HG03558 (cell line): ENCODE data around the gene SPDYE4.
"Not testable (repeated sequence)": the region's sequence is repeated elsewhere in the genome, so short reads cannot be mapped to it uniquely, and the experiment has no call there.

Source experiments
- ATAC-seq: cut with Tn5 transposase; IDR thresholded peaks from one replicate; pipeline ENCODE4 v1.9.1; 2021; ENCODE audit warnings: moderate number of reproducible peaks; ENCODE audit not compliant: unreplicated experiment; ENCODE audit errors: extremely low read depth

SPDYE4 gene, protein sequence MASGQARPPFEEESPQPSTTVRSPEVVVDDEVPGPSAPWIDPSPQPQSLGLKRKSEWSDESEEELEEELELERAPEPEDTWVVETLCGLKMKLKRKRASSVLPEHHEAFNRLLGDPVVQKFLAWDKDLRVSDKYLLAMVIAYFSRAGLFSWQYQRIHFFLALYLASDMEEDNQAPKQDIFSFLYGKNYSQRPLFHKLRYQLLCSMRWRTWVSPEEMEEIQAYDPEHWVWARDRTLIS

DNA sequence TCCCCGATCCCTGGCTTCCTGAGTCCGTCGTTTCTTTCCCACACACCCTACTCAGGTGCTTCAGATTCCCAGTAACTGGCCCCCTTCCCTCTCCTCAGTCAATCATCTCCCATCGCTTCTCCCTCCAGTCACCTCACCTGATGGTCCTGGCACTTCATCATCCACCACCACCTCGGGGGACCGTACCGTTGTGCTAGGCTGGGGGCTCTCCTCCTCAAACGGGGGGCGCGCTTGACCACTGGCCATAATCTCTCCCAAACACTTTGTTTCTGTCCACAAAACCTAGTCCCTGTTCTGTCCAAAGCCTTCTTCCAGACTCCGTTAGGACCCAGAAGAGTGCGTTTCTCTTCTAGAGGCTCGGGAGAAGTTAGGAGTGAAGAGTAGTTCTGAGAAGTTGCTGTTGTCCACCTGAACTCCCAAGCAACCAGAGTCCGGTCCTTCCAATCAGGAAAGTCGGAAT is at the start of gene SPDYE4:
Gene SPDYE4, minus strand, starts transcription at position 410 of the 460 bp plus-strand sequence. Its CDS starts 164 bp downstream, at position 246.
- no peak for ATAC-seq

DNA sequence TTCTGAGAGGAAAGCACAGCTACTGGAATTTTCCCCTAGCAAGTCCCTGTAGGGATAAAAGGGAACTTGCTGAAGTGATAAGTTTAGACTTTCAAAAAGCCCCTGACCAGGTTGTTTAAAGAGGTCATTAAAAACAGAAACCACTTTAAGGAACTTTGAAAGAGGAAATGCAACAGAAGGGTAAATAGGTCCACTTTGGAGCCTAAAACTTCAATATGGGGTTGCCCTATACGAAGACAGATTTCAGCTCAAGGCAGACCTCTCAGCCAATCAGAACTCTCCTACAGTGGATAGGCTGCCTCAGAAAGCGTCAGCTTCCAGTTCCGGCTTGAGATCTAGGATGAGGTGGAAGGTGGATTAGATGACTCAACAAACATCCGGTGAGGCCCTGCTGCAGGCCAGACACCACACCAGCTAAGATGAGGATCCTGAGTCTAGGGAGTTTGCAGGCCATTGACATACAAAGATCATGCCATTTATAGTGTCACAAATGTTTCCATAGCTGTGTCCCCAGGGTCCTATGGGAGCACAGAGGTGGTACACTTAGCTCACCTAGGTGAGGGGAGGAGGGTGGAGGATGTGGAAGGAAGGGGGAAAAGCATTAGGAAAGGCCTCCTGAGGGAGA is 48.7 kb upstream of the SPDYE4 start:
- no peak for ATAC-seq

DNA sequence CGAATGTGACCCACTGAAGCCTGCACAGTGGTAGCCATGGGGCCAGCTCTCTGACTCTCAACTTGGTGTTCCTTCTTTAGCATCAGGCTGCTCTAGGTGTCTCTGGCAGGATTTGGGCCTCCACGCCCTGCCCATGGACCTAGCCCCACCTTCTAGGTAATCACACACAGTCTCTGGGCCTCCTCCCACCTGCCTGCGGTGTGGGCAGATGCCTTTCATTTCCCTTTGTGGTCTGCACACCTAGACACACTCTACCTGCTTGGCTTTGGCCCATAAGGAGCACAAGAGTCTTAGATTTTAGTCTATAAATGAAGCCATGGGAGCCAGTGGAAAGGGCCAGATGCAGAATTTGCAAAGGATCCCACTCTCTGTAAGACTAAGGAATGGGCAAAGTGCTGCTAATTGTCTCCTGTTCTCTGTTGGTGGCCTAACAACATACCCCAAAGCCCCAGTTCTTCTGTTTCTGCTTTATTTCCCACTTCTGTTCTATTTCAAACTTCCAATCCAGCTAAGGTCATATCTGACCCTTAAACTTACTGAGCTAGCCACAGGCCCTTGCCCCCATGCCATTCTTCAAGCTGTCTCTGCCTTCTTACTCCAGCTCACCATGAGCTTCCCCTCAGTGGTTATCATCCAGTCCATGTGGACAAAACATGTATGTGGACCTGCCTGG is 48.0 kb upstream of the SPDYE4 start:
- ATAC-seq: no peak

DNA sequence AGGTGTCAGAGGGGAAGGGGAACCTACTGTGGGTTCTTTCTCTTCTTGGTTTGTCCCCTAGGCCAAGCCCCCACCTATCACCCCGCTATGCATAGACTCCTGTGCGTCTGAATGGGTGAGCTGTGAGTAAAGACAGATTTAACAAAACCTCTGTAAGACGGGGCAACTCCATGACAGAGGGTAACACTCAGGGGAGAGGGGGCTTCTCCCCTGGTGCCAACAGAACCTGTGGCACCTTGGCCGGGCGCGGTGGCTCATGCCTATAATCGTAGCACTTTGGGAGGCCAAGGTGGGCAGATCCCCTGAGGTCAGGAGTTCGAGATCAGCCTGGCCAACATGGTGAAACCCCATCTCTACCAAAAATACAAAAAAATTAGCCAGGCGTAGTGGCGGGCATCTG is 47.0 kb upstream of the SPDYE4 start:
- ATAC-seq: not testable (repeated sequence)

DNA sequence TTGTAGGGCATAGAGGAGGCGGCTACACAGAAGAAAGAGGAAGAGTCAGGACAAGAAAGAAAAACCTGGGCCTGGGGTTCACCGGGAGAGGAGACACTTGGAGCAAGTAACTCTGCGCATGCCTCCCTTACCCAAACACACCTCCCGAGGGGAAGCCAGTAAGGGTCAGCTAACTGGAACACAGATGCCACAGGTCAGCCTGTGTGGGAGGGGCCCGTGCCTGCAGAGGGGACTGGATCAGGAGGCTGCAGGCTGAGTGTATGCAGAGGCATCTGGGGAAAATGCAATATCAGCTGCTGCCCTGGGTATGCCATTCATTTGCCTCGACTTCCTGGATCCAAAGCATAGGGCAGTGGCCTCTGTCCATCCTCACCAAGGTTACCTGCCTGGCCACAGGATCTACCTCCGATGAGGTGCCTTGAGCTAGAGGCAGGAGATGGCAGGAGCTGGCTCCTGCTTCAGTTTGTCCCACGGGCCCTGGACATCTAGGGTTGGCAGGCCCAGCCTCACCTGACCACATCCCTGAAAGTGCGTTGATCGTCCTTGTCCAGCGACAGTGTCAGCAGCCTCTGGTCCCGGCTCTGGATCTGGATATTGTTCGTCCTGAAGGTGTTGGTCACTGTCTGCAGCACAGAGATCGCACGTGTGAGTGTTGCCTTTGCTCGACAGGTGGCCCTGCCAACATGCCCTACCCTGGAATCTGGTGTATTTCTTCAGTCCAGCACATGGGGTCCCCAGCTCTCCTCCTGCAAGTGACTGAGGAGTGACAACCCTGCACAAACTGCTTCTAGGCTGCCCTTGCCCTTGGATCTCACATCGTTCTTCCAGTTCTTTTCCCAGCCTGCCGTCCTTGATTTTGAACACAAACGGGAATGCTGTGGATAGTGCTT is 45.4 kb upstream of the SPDYE4 start:
- ATAC-seq: no peak

DNA sequence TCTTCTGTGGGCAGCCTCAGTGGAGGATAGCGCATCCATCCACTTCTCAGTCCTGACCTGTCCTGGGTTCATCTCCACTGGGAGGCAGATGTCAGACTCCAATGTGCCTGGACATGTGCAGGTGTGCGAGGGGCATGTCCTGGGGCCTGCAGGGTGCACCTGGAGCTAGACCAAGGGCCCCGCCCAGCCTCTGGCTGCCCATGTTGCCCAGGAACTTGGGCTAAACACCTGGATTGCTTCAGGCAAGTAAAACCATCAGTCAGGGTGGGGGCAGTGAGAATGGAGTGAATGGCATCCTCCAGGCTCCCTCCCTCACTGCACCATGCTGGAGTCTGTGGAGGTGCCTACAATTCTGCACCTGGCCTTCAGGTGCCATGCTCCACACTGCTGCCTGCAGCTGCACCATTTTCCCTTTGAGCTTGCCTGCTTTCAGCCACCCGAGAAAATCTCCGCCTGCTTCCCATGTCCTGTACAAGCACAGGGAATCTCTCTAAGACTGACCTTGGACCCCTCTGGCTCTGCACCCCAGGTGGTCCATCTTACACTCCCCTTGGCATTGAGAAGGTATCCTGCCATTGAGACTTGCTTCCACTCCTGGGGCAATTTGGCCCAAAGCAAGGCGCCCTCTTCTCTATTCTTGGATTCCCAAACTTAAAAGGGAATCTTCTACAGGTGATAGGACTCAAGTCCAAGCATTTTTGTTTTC is 42.9 kb upstream of the SPDYE4 start:
- no peak for ATAC-seq

DNA sequence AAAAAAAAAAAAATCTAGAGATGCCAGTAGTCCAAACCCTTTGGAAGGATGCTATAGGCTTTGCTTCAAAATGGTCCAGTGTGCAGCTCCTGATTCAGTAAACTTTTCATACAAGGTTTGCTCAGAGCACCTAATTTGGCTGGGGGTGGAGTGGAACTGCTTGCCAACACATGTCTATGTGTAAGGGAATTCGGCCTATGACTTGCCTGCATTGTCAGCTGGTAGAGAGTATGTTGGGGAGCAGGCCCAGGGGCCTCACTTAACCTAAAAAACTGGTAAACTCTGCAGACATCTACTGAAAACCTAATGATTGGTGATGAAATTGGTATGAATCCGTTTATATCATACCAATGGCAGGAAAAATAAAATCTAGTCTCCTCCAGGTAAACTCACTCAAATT is 42.3 kb upstream of the SPDYE4 start:
- ATAC-seq: no peak

DNA sequence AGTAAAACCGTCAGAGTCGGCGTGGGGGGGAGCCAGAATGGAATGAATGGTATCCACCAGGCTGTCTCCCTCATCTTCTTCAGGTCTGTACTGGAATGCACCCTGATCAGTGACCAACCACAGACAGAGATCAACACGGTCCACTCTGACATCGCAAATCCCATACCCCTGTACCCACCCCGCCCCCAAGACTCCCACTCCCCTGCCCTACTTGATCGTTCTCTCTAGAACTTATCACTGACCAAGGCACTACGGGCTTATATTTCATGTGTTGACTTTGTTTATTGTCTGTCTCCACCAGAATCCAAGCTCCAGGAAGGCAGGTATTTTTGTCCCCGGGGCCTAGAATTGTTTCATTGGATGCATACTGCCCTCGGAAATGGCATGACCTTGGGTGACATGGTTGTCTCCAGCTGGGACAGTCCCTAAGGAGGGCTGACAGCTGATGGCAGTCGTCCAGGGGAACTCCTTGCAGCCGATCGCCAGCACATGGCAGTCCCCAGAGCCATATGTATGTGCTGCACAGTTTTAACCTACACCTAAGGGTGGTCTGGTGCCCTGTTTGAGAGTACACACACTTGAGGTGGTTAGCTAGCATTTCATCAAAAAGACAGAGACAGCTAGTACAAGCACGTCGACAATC is 41.3 kb upstream of the SPDYE4 start:
- ATAC-seq: no peak

DNA sequence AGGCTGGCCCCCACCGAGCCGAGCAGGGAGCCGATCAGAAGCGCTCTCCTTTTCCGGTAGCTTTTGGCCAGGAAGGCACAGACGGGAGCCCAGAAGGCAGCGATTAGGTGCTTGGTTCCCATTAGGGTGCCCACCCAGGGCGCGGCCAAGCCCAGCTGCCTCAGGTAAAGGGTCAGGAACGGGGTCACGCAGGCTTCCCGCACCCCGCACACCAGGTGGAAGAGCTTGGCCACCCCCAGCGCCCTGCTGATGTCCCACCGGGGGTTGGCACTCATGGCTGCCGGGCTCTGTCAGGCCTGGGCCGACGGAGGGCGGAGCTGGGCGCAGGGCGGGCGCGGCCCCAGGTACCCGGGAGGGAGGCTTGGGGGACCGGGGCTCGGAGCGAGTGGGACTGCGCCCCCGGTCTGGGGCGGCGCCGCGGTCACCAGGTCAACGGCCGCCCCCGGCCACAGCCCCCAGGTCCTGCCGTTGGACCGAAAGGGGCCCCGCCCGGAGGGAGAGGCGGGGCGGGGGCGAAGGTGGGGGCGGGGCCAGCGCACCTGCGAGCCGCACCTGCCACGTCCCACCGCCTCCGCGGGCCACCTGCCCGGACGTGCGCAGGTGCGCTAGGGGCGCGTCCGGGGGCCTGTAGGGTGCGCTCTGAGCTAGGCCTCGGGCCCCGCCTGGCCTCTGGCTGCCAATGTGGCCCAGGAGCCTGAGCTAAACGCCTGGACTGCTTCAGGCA is 40.7 kb upstream of the SPDYE4 start, which contains the start of gene MFSD6L:
Gene MFSD6L, minus strand, starts transcription at position 520 of the 724 bp plus-strand sequence. Its CDS starts 245 bp downstream, at position 275.
- no peak for ATAC-seq

DNA sequence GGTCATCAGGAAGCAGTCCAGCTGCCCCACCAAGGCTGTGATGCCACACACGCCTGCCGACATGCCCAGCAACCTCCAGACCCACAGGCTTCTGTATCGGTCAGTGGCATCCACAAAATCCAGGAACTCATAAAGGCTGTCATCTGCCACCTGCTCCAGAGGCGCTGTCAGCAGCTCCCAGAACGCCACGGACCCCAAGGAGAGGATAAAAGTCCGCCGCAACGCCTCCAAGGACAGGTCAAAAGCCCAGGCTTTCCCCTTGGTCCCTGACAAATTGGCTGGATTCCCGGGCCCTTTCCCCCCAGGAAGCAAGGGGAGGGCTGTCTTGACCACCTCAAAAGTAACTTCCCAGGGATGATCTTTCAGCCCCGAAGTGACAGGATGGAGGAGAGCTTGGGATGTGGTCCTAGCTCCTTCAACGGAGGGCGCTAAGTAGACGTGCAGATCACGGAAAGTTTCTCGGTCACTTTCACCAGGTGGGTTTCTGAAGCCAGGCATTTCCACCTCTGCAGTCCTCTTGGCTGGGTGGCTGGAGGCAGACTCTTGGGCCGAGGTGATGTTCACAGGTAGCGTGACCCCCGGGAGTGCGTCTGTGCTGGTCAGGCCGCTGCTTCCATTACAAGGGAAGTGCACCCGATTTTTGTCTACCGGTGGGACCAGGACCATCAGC is 40.0 kb upstream of the SPDYE4 start:
- ATAC-seq: no peak

DNA sequence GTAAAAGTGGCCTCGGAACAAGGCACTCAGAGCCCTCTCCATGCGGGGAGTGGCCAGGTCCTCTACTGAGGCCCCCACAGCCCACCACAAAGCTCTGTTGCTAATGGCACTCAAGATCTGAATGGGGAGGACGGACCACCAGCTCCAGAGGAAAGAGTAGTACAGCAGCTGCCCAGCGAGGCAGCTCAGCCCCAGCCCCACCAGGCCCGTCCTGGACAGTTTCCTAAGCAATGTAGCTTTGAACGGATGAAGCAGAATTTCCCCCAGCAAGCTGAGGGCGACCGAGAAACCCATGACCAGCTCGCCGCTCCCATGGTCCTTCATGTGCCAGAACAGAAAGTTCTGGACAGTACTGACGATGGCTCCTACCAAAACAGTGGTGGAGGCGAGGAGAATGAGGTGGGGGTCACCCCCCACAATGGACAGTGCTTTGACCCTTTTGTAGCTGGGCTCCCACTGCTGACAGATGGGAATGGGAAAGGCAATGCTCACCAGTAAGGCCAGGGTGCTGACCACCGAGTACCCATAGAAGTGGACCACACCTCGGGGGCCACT is 39.4 kb upstream of the SPDYE4 start:
- no peak for ATAC-seq

DNA sequence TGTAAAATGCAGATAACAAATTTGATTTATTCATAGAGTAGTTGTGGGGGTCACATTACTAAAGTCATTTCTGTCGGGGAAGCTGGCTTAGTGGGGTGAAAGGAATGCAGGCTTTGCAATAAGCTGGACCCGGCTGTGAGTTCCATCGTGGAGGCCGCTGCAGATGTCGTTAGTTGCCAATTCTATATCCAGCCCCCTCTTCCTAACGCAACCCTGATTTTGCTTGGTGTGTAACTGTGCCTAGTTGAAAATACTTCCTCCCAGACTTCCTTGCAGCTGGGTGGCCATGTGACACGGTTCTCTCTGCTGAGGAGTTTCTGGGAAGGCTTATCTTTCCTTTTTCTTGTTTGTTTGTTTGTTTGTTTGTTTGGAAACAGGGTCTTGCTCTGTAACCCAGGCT is 36.3 kb upstream of the SPDYE4 start:
- no peak for ATAC-seq

DNA sequence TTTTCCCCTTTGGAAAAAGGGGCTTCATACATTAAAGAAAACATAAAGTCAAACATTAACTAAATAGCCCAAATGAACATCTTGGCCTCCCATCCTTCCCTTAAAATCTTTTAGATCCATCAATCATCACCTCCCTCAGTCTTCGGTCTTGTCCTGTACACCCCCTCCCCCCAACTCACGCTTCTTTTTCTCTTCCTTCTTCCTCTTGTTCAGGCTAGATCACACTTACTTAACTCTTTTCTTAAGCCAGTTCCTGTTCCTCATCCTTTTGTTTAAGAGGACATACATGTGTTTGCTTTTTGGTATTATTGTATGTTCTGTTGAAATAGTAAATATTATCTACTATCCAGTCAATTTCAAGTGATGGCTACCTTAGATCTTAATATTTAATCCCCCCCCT is 35.3 kb upstream of the SPDYE4 start:
- ATAC-seq: no peak

DNA sequence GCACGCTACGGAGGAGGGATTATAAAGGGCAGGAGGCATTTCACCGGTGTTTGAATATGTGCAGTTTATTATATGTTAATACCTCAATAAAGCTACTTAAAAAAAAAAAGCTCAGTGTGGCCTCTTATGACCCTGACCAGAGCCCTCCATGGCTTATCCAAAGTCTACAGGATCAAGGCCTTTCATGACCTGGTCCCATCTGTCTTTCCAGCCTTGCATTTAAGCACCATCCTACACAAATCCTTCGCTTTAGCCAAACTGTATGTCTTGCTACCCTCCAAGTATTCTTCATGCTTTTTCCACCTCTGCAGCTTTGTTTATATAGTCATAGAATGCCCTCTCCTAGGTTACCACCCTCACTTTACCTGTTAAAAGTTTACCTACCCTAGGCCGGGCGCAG is 34.3 kb upstream of the SPDYE4 start:
- no peak for ATAC-seq

DNA sequence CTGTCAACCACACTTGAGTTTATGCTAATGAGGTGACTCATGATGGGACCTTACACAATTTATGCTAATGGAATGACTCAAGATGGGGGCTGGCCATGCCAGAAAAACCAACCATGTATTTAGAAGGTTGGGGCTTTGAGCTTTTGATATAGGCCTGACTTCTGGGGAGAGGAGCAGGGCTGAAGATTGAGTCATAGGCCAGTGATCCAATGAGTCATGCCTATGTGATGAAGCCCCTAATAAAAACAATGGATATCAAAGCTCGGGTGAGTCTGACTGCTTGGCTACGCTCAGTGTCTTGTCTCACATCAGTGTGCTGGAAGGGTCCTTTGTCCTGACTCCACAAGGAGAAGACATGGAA is 33.5 kb upstream of the SPDYE4 start:
- no peak for ATAC-seq

DNA sequence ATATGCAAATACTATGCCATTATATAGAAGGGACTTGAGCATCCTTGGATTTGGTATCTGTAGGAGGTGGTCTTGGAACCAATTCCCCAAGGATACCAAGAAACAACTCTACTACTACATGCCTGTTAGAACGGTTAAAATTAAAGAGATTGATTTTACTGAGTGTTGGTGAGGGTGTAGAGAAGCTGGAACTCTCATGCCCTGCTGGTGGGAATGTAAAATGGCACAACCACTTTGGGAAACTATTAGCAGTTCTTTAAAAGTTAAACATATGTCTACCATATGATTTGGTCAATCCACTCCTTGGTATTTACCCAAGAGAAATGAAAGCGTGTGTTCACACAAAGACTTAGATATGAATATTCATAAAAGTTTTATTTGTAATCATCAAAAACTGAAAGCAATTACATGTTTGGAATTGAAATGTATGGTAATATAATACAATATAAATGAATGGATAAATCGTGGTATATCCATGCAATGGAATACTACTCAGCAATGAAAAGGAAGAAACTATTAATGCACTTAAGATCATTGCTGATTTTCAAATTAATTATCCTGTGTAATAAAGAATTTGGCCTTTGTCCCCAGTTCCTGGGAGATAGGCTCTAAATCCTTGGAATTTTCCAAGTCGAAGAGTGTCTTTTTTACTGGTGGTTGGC is 33.0 kb upstream of the SPDYE4 start:
- ATAC-seq: no peak

DNA sequence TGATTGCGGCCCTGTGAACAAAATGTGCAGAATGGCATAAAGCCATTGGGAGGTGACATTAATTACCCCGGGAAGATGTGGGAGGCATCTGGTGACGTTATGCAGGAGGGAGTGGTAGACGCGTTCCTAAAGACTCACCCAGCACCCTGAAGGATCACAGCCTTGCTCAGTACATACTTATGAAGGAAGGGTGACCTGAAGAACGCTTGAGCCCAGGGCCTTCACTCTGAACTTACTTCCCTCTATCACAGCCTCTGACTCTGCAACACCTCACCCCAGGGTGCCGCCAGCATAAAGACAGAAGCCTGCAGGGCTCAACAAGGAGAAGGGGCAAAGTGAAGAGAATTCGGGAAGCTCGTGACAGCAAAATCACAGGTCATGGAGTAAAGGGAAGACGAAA is 31.4 kb upstream of the SPDYE4 start:
- no peak for ATAC-seq
